GM19240 (cell line): ENCODE measurements around the gene MIA.
"Not testable (repeated sequence)": the region's sequence is repeated elsewhere in the genome, so short reads cannot be mapped to it uniquely, and the experiment has no call there.

Experiments
- DNase-seq: peaks from one replicate; pipeline ENCODE4 v3.0.0; 2011; ENCODE audit warnings: low spot score; ENCODE audit not compliant: insufficient read length

The MIA gene

GRCh38 chr19:40777937-40778705 is 2.8 kb downstream of the MIA start, which contains the start of gene RAB4B:
Gene RAB4B (plus strand): TSS chr19:40778247. CDS start chr19:40778376, 129 bp downstream.
- peak; percentile 87 for DNase-seq

DNA sequence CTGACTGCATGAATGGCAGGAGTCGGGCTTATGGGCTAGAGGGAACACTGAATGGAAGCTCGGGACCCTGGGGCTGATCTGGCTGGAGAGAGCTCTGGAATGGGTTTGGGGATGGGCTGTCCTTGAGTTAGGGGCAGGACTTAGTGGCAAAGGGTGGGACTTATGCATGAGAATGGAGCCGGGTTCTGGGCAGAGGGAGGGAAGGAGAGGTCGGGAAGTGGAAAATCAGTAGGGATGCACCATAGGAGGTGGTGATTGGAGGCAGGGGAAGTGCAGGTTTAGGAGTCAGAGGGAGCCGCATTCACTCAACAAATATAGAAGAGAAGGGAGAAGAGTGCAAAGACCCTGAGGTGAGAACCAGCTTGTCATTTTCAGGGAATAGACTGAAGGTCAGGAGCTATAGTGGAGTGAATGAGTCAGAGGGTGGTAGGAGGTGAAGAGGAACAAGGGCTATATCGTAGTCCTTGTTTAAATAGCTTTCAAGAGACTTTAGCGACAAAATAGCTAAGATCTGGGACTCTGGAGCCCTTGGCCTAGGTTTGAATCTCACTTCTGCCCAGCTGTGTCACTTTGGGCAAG is 3.5 kb downstream of the MIA start:
- no peak for DNase-seq

GRCh38 chr19:40780582-40780981 is 5.3 kb downstream of the MIA start:
- peak; percentile 24 for DNase-seq

GRCh38 chr19:40781140-40781539 is 5.8 kb downstream of the MIA start:
- DNase-seq, result no peak

- no peak for DNase-seq
These were observed 8.4 kb downstream of the MIA start for GRCh38 chr19:40783711-40784110.

GRCh38 chr19:40784146-40784545 is 8.8 kb downstream of the MIA start:
- not testable (repeated sequence) for DNase-seq

DNA sequence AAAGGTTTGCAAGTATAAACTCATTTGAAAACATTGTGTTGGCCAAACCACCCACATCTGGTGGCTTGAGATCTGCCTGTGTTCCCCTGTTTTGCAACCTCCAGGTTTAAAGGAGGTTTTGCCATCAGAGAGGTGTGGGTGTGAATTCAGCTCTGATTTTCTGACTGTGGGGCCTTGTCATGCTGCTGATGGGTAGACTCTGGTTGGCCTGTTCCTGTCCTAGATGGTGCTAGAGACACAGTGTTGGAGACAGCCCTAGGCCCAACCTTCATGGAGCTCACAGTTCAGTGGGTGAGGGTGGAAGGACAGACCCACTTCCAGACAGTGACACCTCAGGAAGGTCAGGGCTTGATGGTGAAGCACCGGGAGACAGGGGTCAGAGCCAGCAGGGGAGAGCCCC is 10.2 kb downstream of the MIA start:
- no peak for DNase-seq

- no peak for DNase-seq
These were observed 11.0 kb downstream of the MIA start for GRCh38 chr19:40786060-40787037.

- no peak for DNase-seq
These were observed 16.0 kb downstream of the MIA start for GRCh38 chr19:40791349-40791748.

DNA sequence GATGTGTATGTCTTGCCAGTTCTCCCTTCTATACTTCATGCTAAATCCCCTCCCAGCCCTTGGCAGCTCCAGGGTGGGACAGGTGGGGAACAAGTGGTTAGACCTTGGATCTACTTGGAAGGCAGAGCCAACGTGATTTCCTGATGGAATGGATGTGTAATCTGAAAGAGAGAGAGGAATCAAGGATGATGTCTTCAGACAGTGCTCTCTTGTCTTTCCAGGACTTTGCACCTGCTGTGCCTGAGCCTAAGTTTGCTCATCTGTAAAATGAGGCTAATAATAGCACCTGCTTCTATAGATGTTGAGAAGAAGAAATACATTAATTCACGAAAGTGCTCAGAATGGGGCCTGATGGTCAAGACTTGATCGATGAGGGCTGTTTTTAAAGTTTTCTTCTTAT is 16.7 kb downstream of the MIA start:
- DNase-seq, result no peak

GRCh38 chr19:40797166-40797962 is 22.0 kb downstream of the MIA start:
- DNase-seq, result no peak

- peak; percentile 85 for DNase-seq
These were observed 22.8 kb downstream of the MIA start for GRCh38 chr19:40797963-40798682.

GRCh38 chr19:40798683-40799557 is 23.6 kb downstream of the MIA start, which contains the start of gene EGLN2:
Gene EGLN2 (plus strand): TSS chr19:40799191. CDS start chr19:40800573, 1,382 bp downstream.
- DNase-seq, result peak; percentile 83

DNA sequence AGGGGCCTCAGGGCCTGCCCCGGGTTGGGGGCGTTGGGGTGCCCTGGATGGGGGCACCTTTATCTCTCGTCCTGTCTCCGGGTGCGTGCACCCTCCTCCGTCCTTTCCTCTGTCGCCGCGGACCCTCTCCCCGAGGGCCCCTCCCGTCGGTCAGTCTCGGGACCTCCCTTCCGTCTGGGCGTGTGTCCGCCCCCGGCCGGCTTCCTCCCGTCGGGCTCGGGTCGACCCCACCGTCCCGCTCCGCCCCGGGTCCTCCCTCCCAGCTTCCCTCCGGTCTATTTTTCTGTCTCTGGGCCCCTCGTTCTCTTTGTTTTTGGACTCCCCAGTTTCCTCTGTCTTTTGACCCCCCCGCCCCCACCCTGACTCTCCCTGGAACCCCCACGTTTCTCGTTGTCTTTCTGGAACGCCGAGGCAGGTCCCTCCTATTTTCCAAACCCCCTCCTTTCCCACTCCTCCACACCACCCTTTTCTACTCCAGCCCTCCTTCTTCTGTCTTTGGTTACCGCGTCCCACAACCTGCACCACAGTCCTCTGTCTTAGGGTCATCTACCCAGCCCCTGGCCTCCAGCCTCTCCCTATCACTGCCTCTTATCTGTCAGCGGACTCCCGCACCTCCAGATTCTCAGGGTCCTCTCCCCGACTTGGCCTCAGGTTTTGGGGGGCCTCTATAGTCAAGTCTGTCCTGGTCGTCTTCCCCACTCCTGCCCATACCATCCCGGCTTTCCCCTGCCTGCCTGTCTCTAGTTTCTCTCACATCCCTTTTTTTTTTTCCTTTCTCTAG is 24.4 kb downstream of the MIA start:
- no peak for DNase-seq

DNA sequence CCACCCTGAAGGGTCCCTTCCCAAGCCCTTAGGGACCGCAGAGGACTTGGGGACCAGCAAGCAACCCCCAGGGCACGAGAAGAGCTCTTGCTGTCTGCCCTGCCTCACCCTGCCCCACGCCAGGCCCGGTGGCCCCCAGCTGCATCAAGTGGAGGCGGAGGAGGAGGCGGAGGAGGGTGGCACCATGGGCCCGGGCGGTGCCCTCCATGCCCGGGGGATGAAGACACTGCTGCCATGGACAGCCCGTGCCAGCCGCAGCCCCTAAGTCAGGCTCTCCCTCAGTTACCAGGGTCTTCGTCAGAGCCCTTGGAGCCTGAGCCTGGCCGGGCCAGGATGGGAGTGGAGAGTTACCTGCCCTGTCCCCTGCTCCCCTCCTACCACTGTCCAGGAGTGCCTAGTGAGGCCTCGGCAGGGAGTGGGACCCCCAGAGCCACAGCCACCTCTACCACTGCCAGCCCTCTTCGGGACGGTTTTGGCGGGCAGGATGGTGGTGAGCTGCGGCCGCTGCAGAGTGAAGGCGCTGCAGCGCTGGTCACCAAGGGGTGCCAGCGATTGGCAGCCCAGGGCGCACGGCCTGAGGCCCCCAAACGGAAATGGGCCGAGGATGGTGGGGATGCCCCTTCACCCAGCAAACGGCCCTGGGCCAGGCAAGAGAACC is 25.1 kb downstream of the MIA start:
- no peak for DNase-seq

DNA sequence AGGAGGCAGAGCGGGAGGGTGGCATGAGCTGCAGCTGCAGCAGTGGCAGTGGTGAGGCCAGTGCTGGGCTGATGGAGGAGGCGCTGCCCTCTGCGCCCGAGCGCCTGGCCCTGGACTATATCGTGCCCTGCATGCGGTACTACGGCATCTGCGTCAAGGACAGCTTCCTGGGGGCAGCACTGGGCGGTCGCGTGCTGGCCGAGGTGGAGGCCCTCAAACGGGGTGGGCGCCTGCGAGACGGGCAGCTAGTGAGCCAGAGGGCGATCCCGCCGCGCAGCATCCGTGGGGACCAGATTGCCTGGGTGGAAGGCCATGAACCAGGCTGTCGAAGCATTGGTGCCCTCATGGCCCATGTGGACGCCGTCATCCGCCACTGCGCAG is 25.7 kb downstream of the MIA start:
- no peak for DNase-seq

- no peak for DNase-seq
These were observed 26.3 kb downstream of the MIA start for GRCh38 chr19:40801426-40802299.
